Activated CD4-positive, alpha-beta T cell treated with anti-CD3 and anti-CD28 coated beads, Interleukin-2, amount 50 U/mL, for 16 hours (primary cell): Measurements from ENCODE around the gene HLCS.

ENCODE experiments used
- DNase-seq: peaks from one replicate; pipeline ENCODE4 v3.0.0-alpha.2; 2020

The HLCS gene

DNA sequence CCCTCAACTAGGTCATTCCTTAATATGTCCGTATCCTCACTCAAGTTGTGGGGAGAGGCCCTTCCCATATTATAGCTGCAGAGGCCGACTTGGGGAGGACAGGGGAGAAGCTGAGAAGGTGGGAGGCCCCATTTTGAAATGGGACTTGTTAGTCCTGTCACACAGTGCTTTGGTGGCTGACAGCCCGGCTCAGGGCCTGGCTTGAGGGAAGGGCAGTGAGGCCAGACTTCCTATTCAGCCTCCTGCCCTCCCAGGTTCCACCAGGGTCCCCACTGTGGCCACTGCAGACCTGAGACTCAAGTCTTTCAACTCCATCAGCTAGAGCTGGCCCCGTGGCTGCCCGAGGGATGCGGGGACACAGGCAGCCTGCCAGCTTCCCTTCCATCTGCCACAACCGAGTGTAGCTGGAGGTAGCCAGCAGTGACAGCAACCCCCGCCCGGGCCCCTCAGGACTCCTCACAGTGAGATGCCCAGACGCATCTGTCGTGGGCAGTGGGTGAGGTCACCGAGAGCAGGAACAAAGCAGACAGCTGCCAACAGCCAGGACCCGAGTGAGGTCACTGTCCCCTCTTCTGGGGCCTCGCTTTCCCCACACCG, 230.6 kb downstream of the HLCS start:
- no peak for DNase-seq

- DNase-seq: no peak
Measured at GRCh38 chr21:36735201-36735515, 231.3 kb downstream of the HLCS start.

DNA sequence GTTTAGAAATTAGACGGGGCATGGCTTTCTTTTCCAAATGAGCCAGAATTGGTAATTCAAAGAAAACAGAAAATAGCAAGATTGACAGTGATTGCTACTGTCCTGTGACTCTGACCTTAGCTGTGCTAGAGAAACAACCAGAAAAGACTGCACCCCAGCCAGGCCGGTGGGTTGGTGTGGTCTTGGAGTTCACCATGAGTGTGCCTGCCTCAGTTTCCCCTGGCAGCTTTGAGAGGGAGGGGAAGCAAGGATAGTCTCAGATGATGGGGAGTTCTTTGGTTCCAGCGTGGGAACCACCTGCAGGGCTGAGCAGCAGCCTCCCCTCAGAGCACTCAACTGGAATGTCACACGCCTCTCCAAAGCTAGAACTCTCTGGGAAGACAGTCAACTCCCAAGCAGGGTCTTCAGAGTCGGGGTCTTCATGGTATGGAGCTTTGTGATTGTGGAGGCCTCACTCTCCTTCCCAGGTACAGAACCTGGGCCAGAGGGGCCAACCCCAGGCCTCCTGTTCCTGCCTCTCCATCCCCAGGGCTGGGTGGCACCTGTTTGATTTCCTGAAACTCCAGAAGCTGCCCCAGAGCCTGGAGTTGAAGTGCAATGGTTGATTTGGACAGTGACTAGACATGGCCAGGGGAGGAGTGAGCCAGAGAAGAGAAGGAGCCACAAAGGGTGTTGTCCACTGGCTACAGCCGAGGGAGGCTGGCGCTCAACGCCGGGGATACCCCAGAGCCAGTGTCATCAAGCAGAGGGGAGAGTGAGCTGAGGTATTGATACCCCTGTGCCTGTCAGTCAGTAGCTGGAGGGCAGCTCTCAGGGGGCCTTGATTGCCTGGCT, 231.9 kb downstream of the HLCS start:
- no peak for DNase-seq

- DNase-seq: no peak
Measured at GRCh38 chr21:36733857-36734256, 232.6 kb downstream of the HLCS start.

- DNase-seq: no peak
Measured at GRCh38 chr21:36732761-36733160, 233.7 kb downstream of the HLCS start.

DNA sequence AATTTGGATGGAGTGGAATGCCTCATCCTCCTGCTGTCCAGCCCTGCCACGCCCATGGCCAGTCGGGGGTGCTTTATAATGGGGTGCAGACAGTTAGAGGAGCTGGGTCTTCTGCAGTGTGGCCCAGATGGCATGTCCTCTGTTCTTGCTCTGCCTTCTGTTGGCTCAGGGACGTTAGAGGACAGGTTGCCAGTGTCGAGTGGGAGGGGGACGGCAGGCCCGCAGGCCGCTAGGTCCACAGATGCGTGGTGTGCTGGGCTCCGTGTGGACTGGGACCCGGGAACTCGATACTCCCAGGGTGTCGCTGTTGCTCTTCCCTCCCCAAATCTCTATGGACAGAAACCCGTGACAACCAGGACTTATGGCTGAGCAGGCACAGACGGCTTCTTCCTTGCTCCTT, 234.3 kb downstream of the HLCS start:
- no peak for DNase-seq

DNA sequence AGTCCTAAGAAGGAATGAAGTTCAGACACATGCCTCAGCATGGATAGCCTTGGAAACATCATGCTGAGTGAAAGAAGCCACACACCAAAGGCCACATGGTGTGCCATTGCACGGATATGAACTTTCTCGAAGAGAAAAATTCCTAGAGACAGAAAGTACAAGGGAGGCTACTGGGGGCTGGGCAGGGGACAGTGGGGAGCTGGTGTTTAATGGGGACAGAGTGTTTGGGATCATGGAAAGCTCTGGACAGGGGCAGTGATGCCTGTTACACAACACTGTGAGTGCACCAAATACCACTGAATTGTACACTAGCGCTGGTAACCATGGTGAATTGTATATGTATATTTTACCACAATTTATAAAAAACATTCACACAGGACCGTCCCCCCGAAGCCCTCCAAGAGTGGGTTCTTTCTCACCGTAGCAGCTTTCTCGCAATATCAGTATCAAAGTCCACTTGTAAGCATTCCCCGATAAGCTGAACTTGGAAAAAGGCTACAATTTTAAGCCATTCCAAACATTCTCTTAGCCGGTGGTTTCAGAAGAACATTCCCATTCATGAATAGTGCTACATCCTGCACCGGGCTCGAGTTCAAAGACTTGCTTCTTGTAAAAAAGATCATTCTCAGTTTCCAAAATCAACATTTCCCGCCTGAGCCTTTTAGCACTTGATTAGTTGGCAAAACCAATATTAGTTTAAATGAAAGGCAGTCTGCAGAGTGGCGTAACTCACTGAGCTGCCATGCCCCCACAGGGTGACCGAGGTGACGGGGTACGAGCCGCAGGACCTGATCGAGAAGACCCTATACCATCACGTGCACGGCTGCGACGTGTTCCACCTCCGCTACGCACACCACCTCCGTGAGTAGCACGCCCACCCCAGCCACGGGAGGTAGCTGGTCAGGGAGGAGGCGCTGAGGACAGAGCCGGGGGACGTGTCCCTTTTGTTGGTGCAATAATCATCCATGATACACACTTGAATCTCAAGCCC, 235.9 kb downstream of the HLCS start:
- DNase-seq: no peak

GRCh38 chr21:36729310-36729970, 237.0 kb downstream of the HLCS start:
- DNase-seq: no peak

DNA sequence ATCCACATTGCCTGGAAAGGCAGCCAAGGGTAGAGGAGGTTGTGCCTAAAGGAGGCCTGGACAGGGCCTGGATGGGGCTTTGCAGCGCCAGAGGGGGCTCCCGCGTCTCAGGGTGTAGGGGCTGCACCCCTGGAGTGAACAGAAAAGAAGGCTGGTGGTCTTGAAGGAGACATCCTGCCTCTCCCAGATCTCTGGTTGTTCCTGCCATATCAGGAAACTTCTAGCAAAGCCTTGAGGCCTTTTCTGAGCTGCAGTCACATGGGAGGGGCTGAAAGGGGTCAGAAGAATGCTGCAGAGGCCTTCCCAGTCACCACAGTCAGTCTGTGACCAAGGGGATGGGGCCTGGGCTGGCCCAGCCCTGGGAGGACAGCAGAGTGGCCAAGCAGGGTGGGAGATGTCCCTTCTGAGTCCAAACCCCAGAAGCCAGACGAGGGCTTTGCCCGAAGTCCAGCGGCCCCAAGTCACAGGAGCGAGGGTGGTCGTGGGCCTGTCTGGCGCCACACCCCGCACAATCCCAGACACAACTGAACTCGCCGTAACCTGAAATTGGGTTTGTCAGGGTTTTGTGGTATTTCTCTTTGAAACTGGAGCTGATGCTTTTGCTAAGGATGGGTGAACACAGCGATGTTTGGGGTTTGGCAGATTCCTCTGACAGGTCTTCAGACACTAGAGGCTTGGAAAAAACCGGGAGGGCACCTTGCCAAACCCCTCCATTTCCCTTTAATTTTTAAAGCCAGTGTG, 237.9 kb downstream of the HLCS start:
- no peak for DNase-seq

GRCh38 chr21:36727866-36728265, 238.6 kb downstream of the HLCS start:
- DNase-seq: no peak

DNA sequence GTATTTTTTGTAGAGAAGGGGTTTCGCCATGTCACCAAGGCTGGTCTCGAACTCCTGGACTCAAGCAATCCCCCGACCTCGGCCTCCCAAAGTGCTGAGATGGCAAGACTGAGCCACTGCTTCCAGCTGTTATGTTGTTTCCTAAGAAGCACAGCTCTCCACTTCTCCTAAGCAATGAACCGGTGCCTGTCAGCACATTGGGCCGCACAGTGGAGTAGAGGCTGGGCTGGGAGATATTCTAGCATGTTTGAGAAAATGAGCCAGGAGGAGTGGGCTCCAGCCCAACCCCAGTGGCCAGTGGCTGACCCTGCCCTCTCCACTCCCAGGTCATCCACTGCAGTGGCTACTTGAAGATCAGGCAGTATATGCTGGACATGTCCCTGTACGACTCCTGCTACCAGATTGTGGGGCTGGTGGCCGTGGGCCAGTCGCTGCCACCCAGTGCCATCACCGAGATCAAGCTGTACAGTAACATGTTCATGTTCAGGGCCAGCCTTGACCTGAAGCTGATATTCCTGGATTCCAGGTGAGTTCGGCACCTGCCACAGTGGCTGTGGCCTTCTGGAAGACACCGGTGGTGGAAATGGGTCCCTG, 240.6 kb downstream of the HLCS start:
- no peak for DNase-seq

DNA sequence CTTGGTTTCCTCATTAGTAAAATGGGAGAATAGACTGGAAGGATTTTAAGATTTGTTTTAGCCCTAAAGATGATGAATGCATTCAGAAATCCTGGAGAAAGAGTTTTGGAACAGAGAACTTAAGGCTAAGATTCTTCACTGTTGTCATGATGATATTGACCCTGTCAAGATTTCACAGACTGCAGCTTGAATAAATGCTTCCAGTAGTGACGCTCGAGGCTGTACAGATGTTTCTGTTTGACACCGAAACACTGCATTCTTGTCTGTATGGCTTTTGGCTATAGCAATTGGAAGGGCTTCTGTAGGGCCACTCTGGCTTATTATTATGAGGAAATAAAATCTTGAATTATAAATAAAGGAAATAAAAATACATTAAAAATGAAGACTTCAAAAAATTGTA, 241.8 kb downstream of the HLCS start:
- no peak for DNase-seq

DNA sequence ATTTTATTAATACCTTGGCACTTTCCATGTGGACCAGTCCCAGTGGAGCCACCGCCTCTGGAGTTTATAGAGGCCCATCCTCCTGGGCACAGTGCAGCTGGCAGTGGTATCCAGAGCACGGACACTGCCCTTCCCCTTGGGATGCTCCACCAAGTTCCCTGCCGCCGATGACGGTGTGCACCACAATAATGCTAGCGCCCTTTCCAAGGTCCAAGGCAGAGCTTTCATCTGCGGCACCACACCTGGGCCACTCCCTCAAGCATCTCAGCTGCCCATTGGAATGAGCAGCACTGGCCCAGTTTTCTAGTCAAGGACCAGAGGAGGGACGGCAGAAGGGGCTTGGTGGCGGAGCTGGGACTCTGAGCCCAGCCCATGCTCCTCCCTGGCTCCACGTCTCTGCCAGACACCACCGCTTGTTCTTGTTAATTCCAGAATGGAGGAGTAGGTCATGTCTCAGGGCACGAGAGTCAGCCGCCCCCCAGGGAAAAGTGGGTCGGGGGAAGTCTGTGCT, 243.0 kb downstream of the HLCS start:
- no peak for DNase-seq

DNA sequence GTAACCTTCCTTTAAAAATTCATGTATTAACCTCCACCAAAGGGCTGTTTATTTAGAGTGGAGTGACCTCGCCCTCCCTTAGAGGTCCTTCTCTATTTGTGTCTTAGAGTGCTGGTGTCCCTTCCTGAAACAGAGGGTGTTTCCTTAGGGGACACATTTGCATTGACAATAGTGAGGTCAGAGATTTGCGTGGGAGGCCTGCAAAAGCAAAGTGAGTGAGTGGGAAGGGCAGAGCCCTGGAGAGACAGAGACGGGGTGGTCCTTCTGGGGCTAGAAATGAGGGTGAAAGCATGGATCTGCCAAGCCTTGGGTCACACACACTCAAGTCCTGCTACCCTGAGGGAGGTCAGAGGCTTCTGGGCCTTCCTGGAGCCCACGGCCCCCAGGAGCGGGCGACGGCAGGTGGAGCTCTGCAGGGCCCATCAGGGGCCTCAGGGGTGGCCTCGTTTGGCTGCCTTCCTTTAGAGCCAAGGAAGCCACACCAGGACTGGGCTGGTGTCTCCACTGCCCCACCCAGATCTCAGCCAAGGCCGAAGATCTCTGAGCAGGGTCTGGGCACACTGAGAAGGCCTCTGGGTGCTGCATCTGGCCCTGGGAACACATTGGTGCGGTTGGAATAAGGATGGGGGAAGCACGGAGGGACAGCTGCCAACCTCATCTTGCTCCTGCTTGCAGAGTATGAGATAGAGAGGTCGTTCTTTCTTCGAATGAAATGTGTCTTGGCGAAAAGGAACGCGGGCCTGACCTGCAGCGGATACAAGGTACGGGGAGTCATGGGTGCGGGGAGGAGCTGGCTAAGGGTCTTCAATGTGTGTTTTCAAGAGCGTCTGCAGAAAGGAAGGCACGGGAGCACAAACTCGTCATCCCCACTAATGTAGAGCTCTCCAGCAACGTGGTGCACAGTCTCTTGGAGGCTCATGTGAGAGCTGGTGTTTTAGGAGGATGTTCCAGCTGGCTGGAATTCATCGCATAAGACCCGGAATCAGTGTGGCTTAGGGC, 243.8 kb downstream of the HLCS start:
- no peak for DNase-seq

DNA sequence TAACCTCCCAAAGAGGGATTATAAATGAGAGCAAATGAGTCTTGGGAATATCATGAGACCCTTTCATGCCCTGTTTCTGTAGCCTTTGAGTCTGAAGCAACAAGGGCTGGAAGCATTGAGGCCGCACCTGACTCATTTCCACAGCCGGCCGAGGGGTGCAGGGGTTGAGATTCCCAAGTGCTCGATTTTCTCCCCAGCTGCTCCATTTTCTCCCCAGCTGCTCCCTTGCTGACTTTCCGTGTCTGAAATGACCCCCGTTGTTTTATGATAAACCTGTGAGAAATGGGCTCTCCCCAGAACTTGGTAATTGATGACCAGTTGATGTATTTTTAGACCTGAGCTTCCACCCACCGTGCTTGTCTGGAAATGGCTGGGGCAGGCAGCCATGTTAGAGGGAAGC, 244.7 kb downstream of the HLCS start:
- no peak for DNase-seq

- DNase-seq: no peak
Measured at GRCh38 chr21:36719614-36720013, 246.9 kb downstream of the HLCS start.

GRCh38 chr21:36718951-36719501, 247.4 kb downstream of the HLCS start:
- DNase-seq: no peak

GRCh38 chr21:36717976-36718375, 248.5 kb downstream of the HLCS start:
- no peak for DNase-seq

GRCh38 chr21:36716836-36717235, 249.6 kb downstream of the HLCS start:
- DNase-seq: no peak

DNA sequence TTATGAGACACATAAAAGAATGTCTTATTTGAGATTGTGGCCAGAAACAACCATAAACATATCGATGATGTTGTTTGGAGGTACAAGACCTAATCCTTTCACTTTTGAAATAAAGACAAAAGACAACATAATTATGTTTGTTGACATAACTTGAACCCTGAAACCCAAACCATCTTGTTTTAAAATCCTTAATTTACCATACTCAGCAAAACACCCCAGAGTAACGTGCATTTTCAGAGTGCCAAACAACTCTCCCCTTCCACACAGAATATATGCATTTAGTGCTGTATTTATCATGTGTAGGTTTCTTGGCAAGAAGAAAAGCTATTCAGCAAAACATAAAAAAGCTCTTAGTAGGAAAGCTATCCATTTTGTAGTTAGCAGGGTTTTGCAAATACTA, 250.1 kb downstream of the HLCS start:
- DNase-seq: no peak
